GM18526 (cell line): Measurements from ENCODE around the gene IQSEC1.

Source experiments
- POLR2A ChIP-seq: IDR thresholded peaks from 3 replicates; pipeline ENCODE4 v1.6.1; 2011; ENCODE audit not compliant: insufficient read length; ENCODE audit errors: extremely low read depth

IQSEC1 gene

GRCh38 chr3:13080591-13080990 is 7.4 kb upstream of the IQSEC1 start:
- TF ChIP-seq POLR2A: no peak

GRCh38 chr3:13080026-13080425 is 6.8 kb upstream of the IQSEC1 start:
- no peak for TF ChIP-seq POLR2A

- no peak for TF ChIP-seq POLR2A
Measured at GRCh38 chr3:13079510-13079909, 6.3 kb upstream of the IQSEC1 start.

GRCh38 chr3:13079051-13079450 is 5.8 kb upstream of the IQSEC1 start:
- TF ChIP-seq POLR2A: no peak

GRCh38 chr3:13078163-13078905 is 5.1 kb upstream of the IQSEC1 start:
- TF ChIP-seq POLR2A: no peak

GRCh38 chr3:13077431-13078162 is 4.4 kb upstream of the IQSEC1 start:
- no peak for TF ChIP-seq POLR2A

GRCh38 chr3:13075986-13076654 is 2.9 kb upstream of the IQSEC1 start:
- no peak for TF ChIP-seq POLR2A

GRCh38 chr3:13075318-13075717 is 2.1 kb upstream of the IQSEC1 start:
- no peak for TF ChIP-seq POLR2A

- no peak for TF ChIP-seq POLR2A
Measured at GRCh38 chr3:13074006-13074375, 762 bp upstream of the IQSEC1 start.

GRCh38 chr3:13072600-13073325 is 466 bp downstream of the IQSEC1 start:
- TF ChIP-seq POLR2A: no peak

GRCh38 chr3:13072239-13072599 is 1.0 kb downstream of the IQSEC1 start:
- peak; percentile 38 for TF ChIP-seq POLR2A

GRCh38 chr3:13071695-13072094 is 1.5 kb downstream of the IQSEC1 start:
- no peak for TF ChIP-seq POLR2A

- TF ChIP-seq POLR2A: no peak
Measured at GRCh38 chr3:13070391-13071070, 2.7 kb downstream of the IQSEC1 start.

- TF ChIP-seq POLR2A: no peak
Measured at GRCh38 chr3:13069495-13069894, 3.7 kb downstream of the IQSEC1 start.

GRCh38 chr3:13068269-13069010 is 4.8 kb downstream of the IQSEC1 start:
- TF ChIP-seq POLR2A: no peak

GRCh38 chr3:13067778-13068177 is 5.5 kb downstream of the IQSEC1 start:
- TF ChIP-seq POLR2A: no peak
